ENCODE results near the gene SLC26A9. TPM values are rescaled to one million over a fixed set of nuclear protein-coding genes. Genes with fewer than 3 reads are reported as not detected.
A peak's percentile ranks its signal among the peaks of the same experiment; 100 is the strongest.

The SLC26A9 gene
- total and polyA plus RNA-seq, 2 of the 4 experiments (the other 2 are of a cell fraction), result not detected

DNA sequence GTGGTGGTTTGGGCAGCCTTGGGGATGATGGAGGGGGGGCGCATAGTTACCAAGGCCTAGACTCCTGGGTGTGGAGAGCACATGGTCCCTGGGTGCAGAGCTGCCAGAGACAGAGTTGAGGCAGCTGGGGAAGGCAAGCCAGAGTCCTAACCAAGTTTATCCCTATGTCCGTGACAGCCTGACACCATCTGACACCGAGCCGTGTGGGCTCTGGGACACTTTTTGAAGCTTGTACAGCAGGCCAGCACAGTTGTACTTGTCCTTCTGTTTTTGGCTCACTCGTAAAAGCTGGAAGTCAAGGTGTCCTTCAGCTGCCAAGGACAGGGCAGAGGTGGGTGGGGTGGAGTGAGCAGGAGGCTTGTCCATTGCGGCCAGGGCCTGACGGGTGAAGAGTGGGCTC, 28.5 kb downstream of the SLC26A9 start:
- in situ Hi-C loops (cut with MboI; ENCODE audit: low sequenced_read_pairs), result loop anchor here (5.0 to 25.0 kb wide), 2 partner anchors 122 to 252 kb away; no protein-coding TSS in a partner anchor
- H3K9me3 ChIP-seq (ENCODE audit: control insufficient read depth, insufficient read depth, low read length), result no peaks in the 10 kb centered on the region
- no peaks in the 10 kb centered on the region for H3K36me3 ChIP-seq (ENCODE audit: control insufficient read depth, insufficient read depth, low read length)
- no TSS peak for BruUV-seq (replicated peaks)
- no peak overlapping the region for H3K18ac ChIP-seq (ENCODE audit: low read depth, low read length)
- ATAC-seq (ENCODE audit: low read depth) (no peak), DNase-seq (no peak)
- peak overlapping the region; percentile 44 for H2AFZ ChIP-seq (replicated peaks; ENCODE audit: low read length, poor library complexity)
- H3K14ac ChIP-seq (replicated peaks; ENCODE audit: low read depth, low read length), result no peak overlapping the region
- no peak overlapping the region for H2BK120ac ChIP-seq (ENCODE audit: low read depth, low read length)
- no peak overlapping the region for H3K9ac ChIP-seq (ENCODE audit: low read depth, low read length)
- TF ChIP-seq MAFK (IDR thresholded peaks at IDR 0.05; ENCODE audit: low read depth, low read length), result no peak
- no peak for TF ChIP-seq CHD1 (IDR thresholded peaks at IDR 0.05; ENCODE audit: low read depth, low read length)
- TF ChIP-seq CEBPB (IDR thresholded peaks at IDR 0.05; ENCODE audit: low read depth, low read length), result no peak
- TF ChIP-seq USF2 (IDR thresholded peaks at IDR 0.05; ENCODE audit: low read depth, low read length), result no peak
- TF ChIP-seq MXI1 (IDR thresholded peaks at IDR 0.05; ENCODE audit: borderline replicate concordance, low read depth, low read length), result no peak
- TF ChIP-seq, protein P1, sequence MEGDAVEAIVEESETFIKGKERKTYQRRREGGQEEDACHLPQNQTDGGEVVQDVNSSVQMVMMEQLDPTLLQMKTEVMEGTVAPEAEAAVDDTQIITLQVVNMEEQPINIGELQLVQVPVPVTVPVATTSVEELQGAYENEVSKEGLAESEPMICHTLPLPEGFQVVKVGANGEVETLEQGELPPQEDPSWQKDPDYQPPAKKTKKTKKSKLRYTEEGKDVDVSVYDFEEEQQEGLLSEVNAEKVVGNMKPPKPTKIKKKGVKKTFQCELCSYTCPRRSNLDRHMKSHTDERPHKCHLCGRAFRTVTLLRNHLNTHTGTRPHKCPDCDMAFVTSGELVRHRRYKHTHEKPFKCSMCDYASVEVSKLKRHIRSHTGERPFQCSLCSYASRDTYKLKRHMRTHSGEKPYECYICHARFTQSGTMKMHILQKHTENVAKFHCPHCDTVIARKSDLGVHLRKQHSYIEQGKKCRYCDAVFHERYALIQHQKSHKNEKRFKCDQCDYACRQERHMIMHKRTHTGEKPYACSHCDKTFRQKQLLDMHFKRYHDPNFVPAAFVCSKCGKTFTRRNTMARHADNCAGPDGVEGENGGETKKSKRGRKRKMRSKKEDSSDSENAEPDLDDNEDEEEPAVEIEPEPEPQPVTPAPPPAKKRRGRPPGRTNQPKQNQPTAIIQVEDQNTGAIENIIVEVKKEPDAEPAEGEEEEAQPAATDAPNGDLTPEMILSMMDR (conservative IDR thresholded peaks at IDR 0.05; ENCODE audit: low read depth, low read length), result no peak
- no peak for TF ChIP-seq RCOR1 (IDR thresholded peaks at IDR 0.05; ENCODE audit: insufficient replicate concordance, low read length)
- TF ChIP-seq RFX5 (IDR thresholded peaks at IDR 0.05; ENCODE audit: low read depth, low read length), result no peak
- TF ChIP-seq FOS (IDR thresholded peaks at IDR 0.05; ENCODE audit: low read depth, low read length), result no peak
- no peak for TF ChIP-seq SMC3 (IDR thresholded peaks at IDR 0.05; ENCODE audit: low read depth, low read length)
- TF ChIP-seq NFE2L2 (IDR thresholded peaks at IDR 0.05; ENCODE audit: low read depth, low read length), result no peak
- no peak for TF ChIP-seq ELK1 (IDR thresholded peaks at IDR 0.05; ENCODE audit: borderline replicate concordance, low read depth, low read length)
- no peak overlapping the region for H2BK5ac ChIP-seq (ENCODE audit: low read depth, low read length, poor library complexity, severe bottlenecking)
- H4K8ac ChIP-seq (ENCODE audit: low read depth in 2 of 2, low read length in 2 of 2), result no peak overlapping the region
- intact Hi-C loops (cut with micrococcal nuclease), result loop anchor here (5.0 kb wide), 1 partner anchor 257 kb away; no protein-coding TSS in a partner anchor
- H3K4me3 ChIP-seq (ENCODE audit: insufficient read depth, low read depth, low read length), result no peak overlapping the region
- H2AK9ac ChIP-seq (replicated peaks; ENCODE audit: low read depth, low read length, poor library complexity), result no peak overlapping the region
- no peak overlapping the region for H4K5ac ChIP-seq (ENCODE audit: low read depth, low read length)
- H3K9me1 ChIP-seq (ENCODE audit: insufficient read depth, low read length), result no peaks in the 10 kb centered on the region
- no peaks in the 10 kb centered on the region for H3K79me1 ChIP-seq (ENCODE audit: low read depth in 1 of 2, low read length in 2 of 2)
- no peak overlapping the region for H3K23ac ChIP-seq (ENCODE audit: low read depth, low read length)
- no peaks in the 10 kb centered on the region; the same call in 1 of the 2 replicates for H4K20me1 ChIP-seq (ENCODE audit: insufficient read depth, low read length)
- no peak overlapping the region for H3K4ac ChIP-seq (ENCODE audit: low read depth, low read length)
- peaks cover 13% of the 10 kb centered on the region for H3K27me3 ChIP-seq (ENCODE audit: control insufficient read depth, insufficient read depth, low read length)
- ChIA-PET CTCF (interaction anchor here (11.2 kb wide), 1 partner anchor 63 kb away, joined by 161 read pairs; no protein-coding TSS in a partner anchor), POLR2A (ENCODE audit: unreplicated experiment) (no interaction called here)
- H3K4me1 ChIP-seq (ENCODE audit: control insufficient read depth, insufficient read depth, low read length), result no peaks in the 10 kb centered on the region
- dilution Hi-C loops (cut with HindIII; ENCODE audit: low sequenced_read_pairs, unreplicated experiment), result no loop called here
- H2BK20ac ChIP-seq (ENCODE audit: low read depth, low read length), result no peak overlapping the region
- H3K56ac ChIP-seq (ENCODE audit: extremely low read depth, insufficient read depth, low read length), result no peak overlapping the region
- no peak overlapping the region for H3K27ac ChIP-seq (ENCODE audit: insufficient read depth, low read length)
- H2BK15ac ChIP-seq (ENCODE audit: low read depth, low read length), result no peak overlapping the region
- H4K91ac ChIP-seq (ENCODE audit: insufficient read depth, low read depth, low read length), result no peak overlapping the region
- no peak overlapping the region for H2AK5ac ChIP-seq (ENCODE audit: low read depth, low read length)
- no peak overlapping the region for H3K4me2 ChIP-seq (ENCODE audit: low read depth, low read length)
- 44% methylated on average over 4 of the region's 7 CpGs; no CpG with 5 or more reads in 1 of the 2 experiments for WGBS, 2 experiments (ENCODE audit: extremely low coverage in 2 of 2, insufficient read length in 1 of 2)
